ENCODE measurements around the gene PLEKHG4. TPM values are rescaled to one million over a fixed set of nuclear protein-coding genes. Genes with fewer than 3 reads are reported as not detected.

Gene PLEKHG4
- total RNA-seq, 6 experiments from 2014 or later = 0.09 to 0.53 (median 0.20) TPM

DNA sequence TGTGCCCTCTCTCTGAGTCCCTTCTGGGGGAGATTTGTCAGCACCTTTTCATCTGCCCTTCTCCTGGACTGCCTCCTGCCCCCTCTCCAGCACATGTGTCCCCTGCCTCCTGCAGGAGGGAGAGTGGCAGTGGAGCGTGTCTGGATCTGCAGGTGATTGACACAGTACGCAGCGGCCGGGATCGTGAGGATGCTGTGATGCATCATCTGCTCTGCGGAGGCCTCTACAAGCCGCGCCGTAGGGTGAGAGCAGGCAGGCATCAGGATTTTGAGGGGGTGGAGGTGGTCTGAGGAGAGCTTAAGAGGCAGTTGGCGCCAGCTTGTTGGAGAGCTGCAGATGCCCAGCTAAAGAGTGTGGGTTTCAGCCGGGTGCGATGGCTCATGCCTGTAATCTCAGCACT, 19.6 kb upstream of the PLEKHG4 start:
- no peaks in the 10 kb centered on the region for H3K27me3 ChIP-seq
- H3K36me3 ChIP-seq = no peaks in the 10 kb centered on the region
- no peaks in the 10 kb centered on the region for H3K4me1 ChIP-seq
- no peak for ATAC-seq
- intact Hi-C loops (cut with DNase I) = loop anchor here in 1 of 2 donors (10.0 kb wide), 1 partner anchor 135 kb away; the partner anchor contains the start of gene TPPP3
- no peak overlapping the region for H3K27ac ChIP-seq
- no peaks in the 10 kb centered on the region for H3K9me3 ChIP-seq
- no peak for DNase-seq
- WGBS (ENCODE audit: insufficient coverage, low coverage, low lambda C conversion rate, missing lambda C conversion rate) = 85% methylated on average over 9 of the region's 12 CpGs
- no peak overlapping the region for H3K4me3 ChIP-seq
- no peak for TF ChIP-seq POLR2A (IDR thresholded peaks at IDR 0.05)
- TF ChIP-seq, protein P1, sequence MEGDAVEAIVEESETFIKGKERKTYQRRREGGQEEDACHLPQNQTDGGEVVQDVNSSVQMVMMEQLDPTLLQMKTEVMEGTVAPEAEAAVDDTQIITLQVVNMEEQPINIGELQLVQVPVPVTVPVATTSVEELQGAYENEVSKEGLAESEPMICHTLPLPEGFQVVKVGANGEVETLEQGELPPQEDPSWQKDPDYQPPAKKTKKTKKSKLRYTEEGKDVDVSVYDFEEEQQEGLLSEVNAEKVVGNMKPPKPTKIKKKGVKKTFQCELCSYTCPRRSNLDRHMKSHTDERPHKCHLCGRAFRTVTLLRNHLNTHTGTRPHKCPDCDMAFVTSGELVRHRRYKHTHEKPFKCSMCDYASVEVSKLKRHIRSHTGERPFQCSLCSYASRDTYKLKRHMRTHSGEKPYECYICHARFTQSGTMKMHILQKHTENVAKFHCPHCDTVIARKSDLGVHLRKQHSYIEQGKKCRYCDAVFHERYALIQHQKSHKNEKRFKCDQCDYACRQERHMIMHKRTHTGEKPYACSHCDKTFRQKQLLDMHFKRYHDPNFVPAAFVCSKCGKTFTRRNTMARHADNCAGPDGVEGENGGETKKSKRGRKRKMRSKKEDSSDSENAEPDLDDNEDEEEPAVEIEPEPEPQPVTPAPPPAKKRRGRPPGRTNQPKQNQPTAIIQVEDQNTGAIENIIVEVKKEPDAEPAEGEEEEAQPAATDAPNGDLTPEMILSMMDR (IDR thresholded peaks at IDR 0.05) = no peak

DNA sequence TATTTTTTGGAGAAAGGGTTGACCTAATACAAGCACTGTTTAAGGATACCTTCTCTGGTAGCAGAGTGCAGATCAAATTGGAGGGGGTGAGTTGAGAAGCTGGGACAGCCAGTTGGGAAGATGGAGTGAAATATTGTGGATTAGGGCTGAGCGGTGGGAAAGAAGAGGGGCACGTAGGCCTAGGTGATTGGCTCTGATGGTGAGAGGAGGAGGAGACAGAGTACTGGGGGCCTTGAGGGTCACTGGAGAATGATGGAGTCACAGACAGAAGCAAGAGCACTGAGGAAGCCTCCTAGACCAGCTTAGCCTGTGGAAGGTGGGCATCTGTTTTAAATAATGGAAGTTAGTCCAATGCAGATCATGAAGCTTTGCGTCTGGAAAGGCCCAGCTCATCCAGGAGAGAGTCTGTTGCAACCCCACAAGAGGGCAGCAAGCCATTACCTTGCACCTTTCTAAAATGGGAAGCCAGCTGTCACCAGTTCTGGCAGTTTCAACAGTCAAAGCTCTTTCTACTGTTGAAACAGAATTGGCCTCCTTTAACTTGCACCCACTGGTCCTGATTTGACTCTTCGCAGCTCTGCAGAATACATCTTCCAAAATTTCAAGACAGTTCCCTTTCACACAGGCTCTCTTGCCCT, 18.8 kb upstream of the PLEKHG4 start:
- no peaks in the 10 kb centered on the region for H3K36me3 ChIP-seq
- peak; percentile 66 to 92 (median 76) for ATAC-seq
- intact Hi-C loops (cut with DNase I) = no loop called here

DNA sequence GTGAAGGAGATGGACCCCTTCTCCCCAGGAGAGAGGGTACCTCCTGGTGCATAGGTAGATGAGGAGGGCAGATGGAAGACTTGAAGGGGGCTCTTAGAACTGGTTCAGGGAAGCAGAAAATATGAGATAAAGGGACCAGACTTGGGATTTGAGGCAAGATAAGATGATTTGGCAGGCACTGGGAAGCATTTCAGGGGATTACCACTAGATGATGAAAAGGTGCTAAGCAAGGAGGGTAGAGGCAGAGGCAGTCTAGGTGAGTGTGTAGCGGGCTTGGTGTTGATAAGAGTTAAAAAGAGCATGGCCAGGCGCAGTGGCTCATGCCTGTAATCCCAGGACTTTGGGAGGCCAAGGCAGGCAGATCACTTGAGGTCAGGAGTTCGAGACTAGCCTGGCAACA, 16.1 kb upstream of the PLEKHG4 start:
- Histone ChIP-seq H3K4me1 (no peaks in the 10 kb centered on the region), H3K4me3 (no peak overlapping the region), H3K9me3 (no peaks in the 10 kb centered on the region), H3K27ac (no peak overlapping the region), H3K27me3 (no peaks in the 10 kb centered on the region), H3K36me3 (no peaks in the 10 kb centered on the region)
- TF ChIP-seq, protein P1 (IDR thresholded peaks at IDR 0.05) = no peak
- TF ChIP-seq POLR2A (IDR thresholded peaks at IDR 0.05) = no peak
- intact Hi-C loops (cut with DNase I) = no loop called here
- DNase-seq = no peak
- no peak for ATAC-seq
- WGBS (ENCODE audit: insufficient coverage, low coverage, low lambda C conversion rate, missing lambda C conversion rate) = 71% methylated on average over 1 of the region's 3 CpGs

More for the DNA sequence above, 18.8 kb upstream of the PLEKHG4 start:
- TF ChIP-seq, protein P1 (IDR thresholded peaks at IDR 0.05) = peak; percentile 38 to 59 (median 40)
- TF ChIP-seq POLR2A (IDR thresholded peaks at IDR 0.05) = no peak
- Histone ChIP-seq H3K4me1 (no peaks in the 10 kb centered on the region), H3K9me3 (no peaks in the 10 kb centered on the region), H3K27ac (no peak overlapping the region), H3K27me3 (no peaks in the 10 kb centered on the region), H3K4me3 (no peak overlapping the region)
- 55% methylated on average over 4 of the region's 4 CpGs for WGBS (ENCODE audit: insufficient coverage, low coverage, low lambda C conversion rate, missing lambda C conversion rate)
- DNase-seq = no peak

DNA sequence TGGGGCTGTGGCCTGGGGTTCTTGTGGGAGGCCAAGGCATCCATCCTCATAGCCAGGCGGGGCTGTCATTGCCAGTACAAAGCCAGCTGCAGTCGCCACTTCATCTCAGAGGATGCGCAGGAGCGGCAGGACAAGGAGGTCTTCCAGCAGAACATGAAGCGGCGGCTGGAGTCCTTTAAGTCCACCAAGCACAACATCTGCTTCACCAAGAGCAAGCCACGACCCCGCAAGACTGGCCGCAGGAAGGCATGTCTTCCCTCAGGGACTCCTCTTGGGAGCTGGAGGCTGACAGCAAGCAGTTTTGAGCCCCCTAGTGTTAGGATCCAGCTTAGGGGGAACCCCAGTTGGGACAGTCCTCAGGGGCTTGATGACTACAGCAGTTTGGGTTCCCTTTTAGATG, 15.1 kb upstream of the PLEKHG4 start:
- DNase-seq (no peak), ATAC-seq (no peak)
- TF ChIP-seq, protein P1 (IDR thresholded peaks at IDR 0.05) = no peak
- intact Hi-C loops (cut with DNase I) = no loop called here
- Histone ChIP-seq H3K4me1 (no peaks in the 10 kb centered on the region), H3K27ac (no peak overlapping the region), H3K36me3 (no peaks in the 10 kb centered on the region), H3K9me3 (no peaks in the 10 kb centered on the region), H3K27me3 (no peaks in the 10 kb centered on the region), H3K4me3 (no peak overlapping the region)
- 61% methylated on average over 3 of the region's 9 CpGs for WGBS (ENCODE audit: insufficient coverage, low coverage, low lambda C conversion rate, missing lambda C conversion rate)

All from right lobe of liver (tissue), 6 donors.